Activated gamma-delta T cell (primary cell): ENCODE results near the gene NMUR1.

Experiments
- DNase-seq: peaks from one replicate; lab custom pipeline; 2025; lab: John Stamatoyannopoulos, UW

The NMUR1 gene

DNA sequence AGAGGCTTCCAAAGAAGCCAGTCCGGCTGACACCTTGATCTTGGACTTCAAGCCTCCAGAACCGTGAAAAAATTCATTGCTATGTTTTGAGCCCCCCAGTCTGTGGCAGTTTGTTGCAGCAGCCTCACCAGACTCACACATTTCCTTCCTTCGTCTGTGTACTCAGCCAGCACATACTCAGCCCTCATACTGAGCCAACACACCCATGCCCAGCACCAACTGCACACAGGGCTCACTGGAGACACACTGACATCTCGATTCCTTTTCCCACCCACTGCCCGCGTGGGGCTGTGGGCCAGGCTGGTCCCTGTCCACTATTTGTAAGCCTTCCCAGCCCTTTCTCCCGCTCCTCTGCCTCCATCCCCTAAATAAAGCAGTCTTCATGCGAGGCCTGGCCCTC lies 24.1 kb upstream of the NMUR1 start:
- DNase-seq: no peak

DNA sequence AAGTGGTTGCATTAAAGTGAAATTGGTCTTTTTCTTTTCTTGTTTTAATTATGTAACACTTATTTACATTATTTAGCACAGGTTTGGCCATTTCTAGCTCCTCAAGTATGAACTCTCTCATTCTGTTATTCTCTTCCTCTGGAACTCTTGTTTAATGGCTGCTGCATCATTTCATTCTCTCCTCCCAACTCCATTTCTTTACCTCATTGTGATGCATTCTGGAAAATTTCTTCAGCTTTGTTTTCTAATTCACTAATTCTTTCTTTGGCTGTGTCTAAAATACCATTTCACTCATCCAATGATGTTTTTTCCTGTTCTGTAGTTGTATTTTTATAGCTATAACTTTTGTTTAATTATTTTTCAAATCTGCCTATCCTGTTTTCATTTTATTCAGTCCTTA lies 22.5 kb upstream of the NMUR1 start:
- no peak for DNase-seq

DNA sequence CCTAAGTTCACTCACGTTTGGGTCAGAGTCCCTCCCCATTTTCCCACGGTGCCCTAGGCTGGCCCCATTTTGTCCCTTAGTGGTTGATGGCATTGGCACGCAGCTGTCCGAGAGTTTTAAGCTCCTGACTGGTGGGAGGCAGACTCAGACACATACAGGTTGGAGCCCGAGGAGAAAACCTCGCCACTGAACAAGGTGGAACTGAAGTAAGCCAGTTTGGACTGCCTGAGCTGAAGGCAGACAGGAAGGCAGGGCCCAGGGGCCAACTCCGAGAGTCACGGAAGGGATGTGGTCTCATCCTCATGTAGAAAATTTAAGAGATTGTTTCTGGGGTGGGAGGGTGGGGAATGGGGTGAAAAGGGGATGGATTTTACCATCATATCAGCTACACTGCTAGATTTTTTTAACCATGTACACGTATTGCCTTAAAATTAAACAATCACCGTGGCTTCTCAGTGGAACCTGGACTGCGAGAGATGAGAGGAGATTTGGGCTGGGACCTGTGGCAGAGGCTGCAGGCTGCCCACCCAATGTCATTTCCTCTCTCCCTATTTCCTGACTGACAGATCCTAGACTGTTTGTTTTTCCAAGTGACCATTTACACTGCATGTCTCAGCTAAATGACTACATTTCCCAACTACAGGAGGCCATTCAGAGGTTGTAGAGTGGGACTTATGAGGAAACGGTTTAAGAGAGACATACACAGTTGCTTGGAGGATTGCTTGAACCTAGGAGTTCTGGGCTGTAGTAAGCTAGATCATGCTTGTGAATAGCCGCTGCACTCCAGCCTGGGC lies 19.4 kb upstream of the NMUR1 start:
- no peak for DNase-seq

DNA sequence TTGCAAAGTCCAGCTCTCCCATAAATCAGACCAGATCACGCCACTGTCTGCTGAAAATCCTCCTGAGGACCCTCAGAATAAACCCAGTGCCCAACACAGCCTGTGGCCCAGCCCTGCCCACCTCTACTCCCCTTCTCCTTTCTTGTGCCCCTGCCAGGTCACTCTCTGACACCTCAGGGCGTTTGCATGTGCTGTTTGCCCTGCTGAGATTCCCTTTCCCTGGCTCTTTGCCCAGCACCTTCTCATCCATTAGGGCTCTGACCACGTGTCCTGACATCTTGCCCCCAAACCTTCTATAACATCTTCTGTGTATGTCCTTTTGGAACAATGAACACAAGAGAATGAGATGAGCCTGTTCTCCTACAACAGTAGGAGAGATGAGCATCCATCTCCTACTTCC lies 18.5 kb upstream of the NMUR1 start:
- DNase-seq: no peak

DNA sequence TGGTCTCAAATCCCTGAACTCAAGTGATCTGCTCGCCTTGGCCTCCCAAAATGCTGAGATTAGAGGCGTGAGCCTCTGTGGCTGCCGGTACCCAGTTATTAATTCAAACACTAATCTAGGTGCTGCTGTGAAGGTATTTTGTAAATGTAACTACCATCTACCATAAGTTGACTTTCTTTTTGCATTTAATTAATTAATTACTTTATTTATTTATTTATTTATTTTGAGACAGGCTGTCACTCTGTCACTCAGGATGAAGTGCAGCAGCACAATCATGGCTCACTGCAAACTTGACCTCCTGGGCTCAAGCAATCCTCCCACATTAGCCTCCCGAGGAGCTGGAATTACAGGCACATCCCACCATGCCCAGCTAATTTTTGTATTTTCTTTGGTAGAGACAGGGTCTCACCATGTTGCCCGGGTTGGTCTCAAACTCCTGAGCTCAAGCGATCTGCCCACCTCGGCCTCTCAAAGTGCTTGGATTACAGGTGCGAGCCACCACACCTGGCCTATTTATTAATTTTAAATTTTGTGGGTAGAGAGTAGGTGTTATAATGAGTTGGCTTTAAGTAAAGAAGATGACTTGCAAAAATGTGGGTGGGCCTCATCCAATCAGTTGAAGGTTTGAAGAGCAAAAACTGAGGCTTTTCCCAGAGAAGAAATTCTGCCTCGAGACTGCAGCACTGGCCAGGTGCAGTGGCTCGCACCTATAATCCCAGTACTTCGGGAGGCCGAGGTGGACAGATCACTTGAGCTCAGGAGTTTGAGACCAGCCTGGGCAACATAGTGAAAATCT lies 17.3 kb upstream of the NMUR1 start:
- DNase-seq: no peak

DNA sequence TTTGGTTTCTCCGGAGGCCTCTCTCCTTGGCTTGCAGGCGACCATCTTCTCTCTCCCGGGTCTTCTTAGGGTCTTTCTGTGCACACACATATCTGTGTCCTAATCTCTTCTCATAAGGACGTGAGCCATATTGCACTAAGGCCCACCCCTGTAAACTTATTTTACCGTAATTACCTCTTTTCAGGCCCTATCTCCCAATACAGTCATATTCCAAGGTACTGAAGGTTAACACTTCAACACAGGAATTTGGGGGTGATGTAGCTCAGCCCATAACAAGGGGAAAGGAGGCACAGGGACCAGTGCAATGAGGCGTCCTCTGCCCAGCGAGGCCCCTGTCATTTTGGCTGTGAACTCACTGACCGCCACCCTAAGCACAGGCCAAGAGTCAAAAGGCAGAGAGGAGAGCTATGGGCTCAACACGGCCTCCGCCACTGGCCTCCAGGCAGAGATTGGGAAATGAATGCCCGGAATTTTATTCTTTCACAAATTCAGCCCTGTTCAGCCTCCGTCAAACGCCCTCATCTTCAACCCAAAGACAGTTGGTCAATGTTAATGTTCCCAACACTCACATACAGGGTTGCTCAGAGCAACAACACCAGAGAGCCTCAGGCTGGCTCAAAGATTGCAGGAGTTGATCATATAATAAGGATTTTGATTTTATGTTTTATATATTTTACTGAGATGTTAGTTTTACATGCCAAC lies 15.9 kb upstream of the NMUR1 start:
- DNase-seq: no peak

DNA sequence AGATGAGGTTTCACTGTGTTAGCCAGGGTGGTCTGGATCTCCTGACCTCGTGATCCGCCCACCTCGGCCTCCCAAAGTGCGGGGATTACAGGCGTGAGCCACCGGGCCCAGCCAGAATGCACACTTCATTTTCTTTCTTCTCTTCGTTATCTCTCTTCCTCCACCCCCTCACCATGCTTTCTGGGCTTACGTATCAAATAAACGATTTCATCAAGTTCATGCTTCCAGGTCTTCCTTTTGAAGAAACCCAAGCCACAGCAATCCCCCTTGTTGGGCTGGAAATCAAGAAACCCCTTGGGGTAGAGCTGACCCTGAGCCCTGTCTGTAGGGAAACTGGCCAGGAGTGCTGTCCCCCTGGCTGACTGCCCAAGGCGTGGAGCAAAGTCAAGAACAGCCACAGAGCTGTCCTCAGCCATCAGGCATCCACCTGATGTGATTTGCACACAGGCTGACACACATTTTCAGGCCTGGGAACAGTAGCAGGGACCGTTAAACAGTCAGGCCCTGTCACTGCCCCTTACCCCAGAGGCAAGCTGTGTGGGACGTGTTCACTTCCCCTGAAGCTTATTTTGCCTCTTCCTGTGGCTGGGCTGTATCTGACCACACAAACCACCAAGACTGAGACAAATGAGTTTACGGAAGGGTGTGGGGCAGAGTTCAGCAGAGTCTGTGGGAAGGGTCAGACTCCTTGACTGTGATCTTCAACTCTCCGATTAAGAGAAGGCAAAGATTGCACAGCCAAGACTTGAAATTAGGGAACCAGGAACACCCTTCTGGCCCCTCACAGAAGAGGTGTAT lies 15.1 kb upstream of the NMUR1 start:
- no peak for DNase-seq

DNA sequence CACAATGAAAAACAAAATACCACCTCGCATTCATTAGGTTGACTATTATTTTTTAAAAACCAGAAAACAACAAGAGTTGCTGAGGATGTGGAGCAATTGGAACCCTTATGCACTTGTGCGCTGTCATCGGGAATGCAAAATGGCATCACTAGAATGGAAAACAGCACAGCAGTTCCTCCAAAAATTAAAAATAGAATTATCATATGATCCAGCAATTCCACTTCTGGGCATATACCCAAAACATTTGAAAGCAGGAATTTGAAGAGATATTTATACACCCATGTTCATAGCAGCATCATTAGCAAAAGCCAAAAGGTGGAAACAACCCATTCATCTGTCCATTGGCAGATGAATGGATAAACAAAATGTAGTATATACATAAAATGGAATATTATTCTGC lies 11.9 kb upstream of the NMUR1 start:
- no peak for DNase-seq

DNA sequence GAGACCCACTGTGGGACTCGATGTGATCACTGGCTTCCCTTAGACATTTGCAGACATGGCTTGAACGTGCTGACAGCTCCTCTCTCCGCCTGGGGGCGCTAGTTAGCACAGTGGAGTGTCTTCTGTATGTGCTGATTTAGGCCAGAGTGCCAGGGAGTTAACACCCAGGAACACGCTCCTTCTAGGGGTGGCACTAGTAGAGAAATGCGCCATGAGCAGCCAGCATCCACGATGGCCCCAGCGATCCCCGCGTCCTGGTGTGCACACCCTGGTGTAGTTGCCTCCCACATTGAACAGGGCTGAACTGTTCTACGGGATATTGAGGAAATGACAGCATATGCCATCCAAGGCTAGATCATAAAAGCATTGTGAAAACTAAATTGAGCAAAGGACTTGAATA lies 11.4 kb upstream of the NMUR1 start:
- no peak for DNase-seq

DNA sequence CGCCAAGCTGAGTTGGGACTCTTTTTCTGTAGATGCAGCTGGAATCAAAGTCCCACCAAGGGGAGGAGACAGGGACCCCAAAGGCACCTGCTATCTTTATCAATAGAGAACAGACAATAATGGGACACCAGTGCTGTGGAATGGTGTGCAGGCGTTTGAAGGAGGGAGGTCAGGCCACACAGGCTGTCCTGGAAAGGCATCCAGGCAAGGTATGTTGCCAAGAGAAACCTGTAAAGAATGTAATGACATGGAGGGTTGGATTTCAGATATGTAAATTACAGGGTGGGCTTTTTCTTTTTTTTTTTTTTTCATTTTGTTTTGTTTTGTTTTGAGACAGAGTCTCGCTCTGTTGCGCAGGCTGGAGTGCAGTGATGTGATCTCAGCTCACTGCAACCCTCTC lies 9.7 kb upstream of the NMUR1 start:
- DNase-seq: no peak

DNA sequence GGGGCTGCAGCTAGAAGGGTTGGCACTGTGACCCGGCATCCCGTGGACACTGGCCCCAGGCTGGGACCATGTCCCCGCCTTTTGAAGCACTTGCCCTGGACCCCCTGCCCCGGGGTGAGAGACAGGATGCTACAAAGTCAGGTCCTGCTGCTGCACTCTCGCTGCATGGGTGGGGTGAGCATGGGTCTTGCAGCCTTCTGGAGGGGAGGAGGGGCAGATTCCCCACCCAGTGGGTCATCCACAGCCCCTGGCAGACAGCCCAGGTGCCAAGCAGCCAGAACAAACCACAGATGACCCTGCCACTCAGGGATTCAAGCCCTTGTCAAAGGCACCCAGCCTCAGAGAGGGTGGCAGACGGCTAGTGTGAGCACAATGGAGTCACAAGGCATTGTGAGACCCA lies 5.7 kb upstream of the NMUR1 start:
- no peak for DNase-seq

DNA sequence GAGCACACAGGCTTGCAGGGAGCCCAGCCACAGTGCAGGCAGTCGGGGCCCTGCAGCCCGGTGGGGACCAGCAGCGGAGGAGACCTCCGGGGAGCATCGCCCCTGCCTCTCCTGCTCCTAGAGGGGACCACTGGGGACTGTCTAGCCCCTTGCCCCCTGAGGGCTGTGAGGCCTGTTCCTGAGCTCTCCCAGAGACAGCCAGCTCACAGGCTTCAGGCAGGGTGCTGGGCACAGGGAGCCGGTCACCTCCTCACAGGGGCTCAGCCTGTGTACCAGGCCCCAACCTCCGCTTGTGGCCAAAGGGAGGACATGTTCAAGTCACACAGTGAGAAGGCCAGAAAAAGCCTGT lies 3.5 kb upstream of the NMUR1 start:
- DNase-seq: no peak

DNA sequence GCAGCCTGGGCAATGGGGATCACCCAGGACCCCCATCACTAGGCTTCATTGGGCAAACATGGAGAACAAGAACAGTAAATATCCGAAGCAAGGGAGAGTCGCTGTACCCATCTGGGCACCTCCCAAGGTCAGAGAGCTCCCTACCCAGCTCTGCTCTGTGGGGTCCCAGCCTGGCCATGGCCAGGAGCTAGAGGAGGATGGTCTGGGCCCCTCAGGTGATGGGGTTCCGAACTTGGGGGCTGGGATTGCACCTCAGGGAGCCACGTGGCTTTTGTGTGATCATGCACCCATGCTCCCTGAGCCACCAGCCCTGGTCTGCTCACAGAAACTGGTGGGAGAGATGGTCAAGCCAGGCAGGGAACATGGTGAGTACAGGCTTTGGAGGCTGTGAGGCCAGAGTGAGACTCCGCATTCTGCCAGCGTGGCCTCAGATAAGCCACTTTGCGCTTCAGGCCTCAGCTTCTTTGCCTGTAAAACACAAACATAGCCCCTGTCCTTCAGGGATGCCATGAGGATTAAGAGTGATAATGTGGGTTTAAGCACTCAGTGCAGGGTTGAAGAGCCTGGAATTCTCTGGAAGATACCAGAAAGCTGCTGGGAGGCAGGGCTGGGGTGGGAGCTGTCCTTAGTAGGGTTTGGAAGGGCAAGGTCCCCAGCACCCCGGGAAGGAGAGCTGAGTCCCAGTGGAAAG lies 3.0 kb upstream of the NMUR1 start:
- no peak for DNase-seq

DNA sequence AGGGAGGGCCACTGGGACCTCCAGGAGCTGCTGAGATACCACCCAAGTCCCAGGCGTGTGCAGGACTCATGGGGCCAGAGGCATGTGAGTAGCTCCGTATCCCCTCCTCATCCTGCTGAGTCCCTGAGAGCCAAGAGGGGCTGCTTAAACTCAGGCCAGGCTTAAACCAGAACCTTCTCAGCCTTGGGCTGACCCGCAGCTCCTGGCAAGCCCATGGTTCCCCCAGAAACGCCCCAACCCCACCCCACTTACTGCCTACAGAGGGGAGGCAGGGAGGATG lies 2.5 kb upstream of the NMUR1 start:
- DNase-seq: no peak

DNA sequence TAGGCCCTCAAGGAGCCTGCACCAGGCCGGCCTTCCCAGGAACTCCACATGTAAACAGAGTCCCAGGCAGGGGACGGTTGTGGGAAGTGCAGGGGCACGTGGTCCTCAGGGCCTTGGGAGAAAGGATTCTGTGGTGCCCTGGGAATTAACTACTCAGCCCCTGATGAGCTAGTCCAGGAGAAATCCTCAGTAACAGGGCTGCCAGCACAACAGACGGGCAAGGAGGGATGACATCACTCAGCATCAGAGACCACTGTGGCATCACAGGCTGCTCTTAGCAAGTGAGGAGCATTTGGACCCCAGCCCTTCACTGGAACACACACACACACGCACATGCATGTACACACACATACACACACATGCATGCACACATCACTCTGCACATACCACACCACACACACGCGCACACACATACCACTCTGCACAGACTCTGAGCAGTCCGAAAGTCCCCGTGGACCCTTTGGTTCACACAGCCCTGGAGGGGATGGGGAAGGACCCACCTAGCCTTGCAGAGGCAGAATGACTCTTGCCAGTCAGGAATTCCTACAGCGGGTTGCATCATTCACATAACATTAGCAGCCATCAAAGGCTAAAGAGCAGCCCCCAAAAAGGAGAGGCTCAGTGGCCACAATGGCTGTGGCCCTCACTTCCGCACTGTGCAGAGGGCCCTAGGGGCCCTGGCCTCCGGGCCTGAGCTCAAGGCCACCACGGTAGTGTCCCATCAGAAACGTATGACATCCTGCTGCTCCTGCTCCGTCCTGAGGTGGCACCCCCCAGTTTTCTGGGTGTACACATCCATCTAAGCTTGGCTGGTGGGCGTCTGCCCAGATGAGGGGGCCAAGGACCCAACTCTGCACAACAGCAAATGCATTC lies 1.9 kb upstream of the NMUR1 start:
- no peak for DNase-seq

DNA sequence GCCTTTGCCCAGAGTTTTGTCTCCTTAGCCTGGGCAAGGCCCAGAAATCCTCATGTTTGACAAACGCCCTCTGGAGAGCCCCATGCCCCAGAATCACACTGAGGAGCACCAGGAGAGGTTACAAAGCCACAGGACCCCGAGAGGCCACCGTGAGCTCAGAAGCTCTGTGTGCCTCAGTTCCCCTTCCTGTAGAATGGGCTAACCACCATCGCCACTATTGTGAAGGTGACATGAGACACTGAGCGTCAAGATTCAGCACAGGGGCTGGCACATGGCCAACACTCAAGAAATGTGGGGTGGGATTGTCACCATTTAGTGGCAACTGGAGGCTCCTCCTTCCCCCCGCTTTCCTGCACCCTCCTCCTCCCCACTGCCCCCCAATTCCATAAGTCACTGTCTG lies 1.2 kb upstream of the NMUR1 start:
- DNase-seq: no peak

DNA sequence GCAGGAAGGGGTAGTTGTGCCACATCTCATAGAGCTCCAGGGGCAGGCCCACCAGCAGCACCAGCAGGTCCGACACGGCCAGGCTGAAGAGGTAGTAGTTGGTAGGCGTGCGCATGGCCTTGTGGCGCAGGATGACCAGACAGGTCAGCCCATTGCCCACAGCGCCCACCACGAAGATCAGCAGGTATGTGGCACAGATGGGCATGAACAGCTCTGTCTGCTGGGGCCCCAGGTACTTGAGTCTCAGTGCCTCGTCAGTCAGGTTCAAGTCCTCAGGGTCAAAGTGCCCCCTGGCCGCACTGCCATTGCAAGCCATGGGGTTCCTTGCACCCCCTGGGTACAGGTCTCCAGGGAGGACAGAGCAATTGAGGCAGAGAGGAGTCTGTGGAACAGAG lies 1.6 kb downstream of the NMUR1 start:
- no peak for DNase-seq

DNA sequence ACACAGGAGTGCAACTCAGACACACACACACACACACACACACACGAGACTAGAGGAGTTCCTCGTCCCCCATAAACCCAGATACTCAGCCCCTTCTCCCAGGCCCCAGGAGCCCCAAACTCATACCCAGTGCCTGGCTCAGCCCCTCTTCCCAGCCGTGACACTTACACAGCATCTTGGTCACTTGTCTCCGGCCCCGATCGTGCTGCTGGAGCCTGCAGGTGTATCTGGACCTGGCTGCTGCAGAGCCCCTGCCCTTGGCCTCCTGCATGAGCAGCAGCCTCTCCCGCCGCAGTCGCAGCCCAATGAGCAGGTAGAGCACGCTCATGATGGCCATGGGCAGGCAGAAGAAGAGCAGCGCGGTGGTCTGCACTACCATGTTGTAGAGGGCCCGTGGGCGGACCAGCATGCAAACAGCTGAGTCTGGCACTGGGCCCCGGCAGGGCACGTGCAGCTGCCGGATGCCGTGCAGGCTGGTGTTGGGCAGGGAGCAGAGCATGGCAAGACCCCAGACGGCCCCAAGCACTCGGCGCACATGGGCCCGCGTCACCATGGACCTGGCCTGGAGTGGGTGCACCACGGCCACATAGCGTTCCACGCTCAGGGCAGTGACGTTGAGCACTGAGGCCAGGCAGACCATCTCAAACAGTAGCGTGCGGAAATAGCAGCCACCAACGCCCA lies 2.1 kb downstream of the NMUR1 start:
- no peak for DNase-seq

DNA sequence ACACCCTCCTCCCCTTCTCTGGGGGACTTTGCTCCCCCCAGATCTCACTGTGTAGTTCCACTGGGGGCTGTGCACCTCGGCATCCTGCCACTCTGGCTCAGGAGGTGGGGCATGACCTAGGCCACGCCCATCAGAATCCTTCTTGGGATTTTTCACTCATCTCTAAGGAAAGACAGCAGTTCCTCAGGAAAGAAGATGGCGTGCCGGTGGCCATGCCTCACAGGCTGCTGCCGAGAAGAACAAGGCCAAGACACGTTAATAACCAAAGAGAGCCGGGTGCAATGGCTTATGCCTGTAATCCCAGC lies 3.2 kb downstream of the NMUR1 start:
- no peak for DNase-seq

DNA sequence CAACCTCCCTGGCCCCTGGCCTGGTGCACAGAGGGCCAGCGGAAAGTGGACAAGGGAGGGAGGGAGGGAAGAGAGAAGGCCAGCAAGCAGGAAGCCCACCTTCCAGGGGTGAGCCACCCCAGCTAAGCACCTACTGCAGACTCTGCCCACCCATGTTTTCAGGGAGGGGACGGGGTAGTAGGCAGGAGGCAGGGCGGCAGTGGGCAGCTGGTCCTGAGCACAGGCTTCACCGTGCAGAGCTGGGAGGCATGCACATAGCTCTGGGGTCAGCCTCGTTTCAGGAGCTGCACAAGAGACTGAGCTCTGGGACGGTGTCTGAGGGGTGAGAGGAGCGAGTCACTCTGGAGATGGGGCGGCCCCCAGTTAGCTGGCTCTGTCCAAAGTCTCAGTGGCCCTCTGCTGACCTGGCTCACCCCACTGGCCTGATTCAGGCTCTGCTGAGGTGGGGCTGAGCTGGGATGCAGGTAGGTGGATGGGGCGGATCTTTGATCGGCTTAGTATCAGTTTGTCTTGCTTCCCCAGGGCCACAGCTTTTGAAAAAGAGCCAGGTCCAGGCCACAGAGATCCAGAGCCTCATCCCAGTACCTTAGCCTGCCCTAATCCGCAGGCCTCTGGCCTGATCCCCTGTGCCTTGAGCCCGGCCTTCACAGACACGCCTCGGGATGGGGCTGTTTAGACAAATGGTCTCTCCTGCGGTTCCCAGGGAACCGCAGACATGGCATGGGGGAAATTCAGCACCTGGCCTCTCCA lies 3.7 kb downstream of the NMUR1 start:
- DNase-seq: no peak
